ENCODE data around the gene PROK1.
"Not testable (repeated sequence)": the region's sequence is repeated elsewhere in the genome, so short reads cannot be mapped to it uniquely, and the experiment has no call there.

DNA sequence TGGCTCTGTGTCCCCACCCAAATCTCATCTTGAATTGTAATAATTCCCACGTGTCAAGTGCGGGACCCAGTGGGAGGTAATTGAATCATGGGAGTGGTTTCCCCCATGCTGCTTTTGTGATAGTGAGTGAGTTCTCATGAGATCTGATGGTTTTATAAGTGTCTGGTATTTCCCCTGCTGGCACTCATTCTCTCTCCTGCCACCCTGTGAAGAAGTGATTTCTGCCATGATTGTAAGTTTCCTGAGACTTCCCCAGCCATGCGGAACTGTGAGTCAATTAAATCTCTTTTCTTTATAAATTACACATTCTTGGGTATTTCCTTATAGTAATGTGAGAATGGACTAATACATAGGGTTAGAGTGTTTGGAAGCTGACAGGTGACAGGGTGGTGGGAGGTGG lies 11.1 kb upstream of the PROK1 start:
- not testable (repeated sequence) for TF ChIP-seq POLR2A (IDR thresholded peaks at IDR 0.05; ENCODE audit: low read depth, low read length); TAF1 (IDR thresholded peaks at IDR 0.05; ENCODE audit: borderline replicate concordance, low read depth, low read length); POLR2AphosphoS5 (IDR thresholded peaks at IDR 0.05; ENCODE audit: low read depth, low read length)
